Naive thymus-derived CD4-positive, alpha-beta T cell (primary cell): Measurements from ENCODE around the gene PPFIBP1. TPM values are rescaled to one million over a fixed set of nuclear protein-coding genes. Genes with fewer than 3 reads are reported as not detected.
A peak's percentile ranks its signal among the peaks of the same experiment; 100 is the strongest.

Experiments used
- ATAC-seq: fragments of 150-1000 bp; cut with Tn5 transposase; 2 replicates; pipeline ENCODE4 v1.10.0; 2021; ENCODE audit warnings: mild to moderate bottlenecking, moderate library complexity
- CTCF ChIA-PET: fragments of 350-600 bp; sonication (Branson Sonifier 250); formaldehyde crosslinking; loops from one replicate; lab custom pipeline; 2021; ENCODE audit warnings: antibody characterized with exemption; lab: Charles Lee
- POLR2A ChIA-PET: fragments of 350-600 bp; sonication (Branson Sonifier 250); formaldehyde crosslinking; loops from one replicate; lab custom pipeline; 2021; ENCODE audit warnings: antibody characterized with exemption, inconsistent platforms; lab: Charles Lee
- DNase-seq, 9 donors: peaks; one replicate each; pipeline versions ENCODE4 v3.0.0 to v3.0.0-alpha.2; 2020 to 2022; ENCODE audit warnings: mixed read lengths in 1 of 9
- H3K27ac ChIP-seq: one replicate; pipeline ENCODE4 v1.7.0; 2013; ENCODE audit warnings: mild to moderate bottlenecking, low read depth, low read length, moderate library complexity
- H3K27me3 ChIP-seq, 2 donors: one replicate each; pipeline ENCODE4 v1.7.0; 2013; ENCODE audit warnings: low read length in 2 of 2, mild to moderate bottlenecking in 2 of 2, moderate library complexity in 2 of 2; ENCODE audit not compliant: control insufficient read depth in 2 of 2, insufficient read depth in 2 of 2
- H3K36me3 ChIP-seq, 3 experiments: 1 replicate in 2 of 3; 2 replicates in 1 of 3; pipeline ENCODE4 v1.7.0; 2013; ENCODE audit warnings: low read length in 3 of 3, mild to moderate bottlenecking in 3 of 3, moderate library complexity in 1 of 3; ENCODE audit not compliant: insufficient read depth in 3 of 3, control insufficient read depth in 2 of 3
- H3K4me1 ChIP-seq, 2 donors: one replicate each; pipeline ENCODE4 v1.7.0; 2013; ENCODE audit warnings: low read length in 2 of 2, mild to moderate bottlenecking in 2 of 2, moderate library complexity in 1 of 2; ENCODE audit not compliant: control insufficient read depth in 2 of 2, insufficient read depth in 2 of 2
- H3K4me3 ChIP-seq: 2 replicates; pipeline ENCODE4 v1.7.0; 2013; ENCODE audit warnings: mild to moderate bottlenecking, low read length
- H3K9me3 ChIP-seq, 3 experiments: 1 replicate in 2 of 3; 2 replicates in 1 of 3; pipeline ENCODE4 v1.7.0; 2013; ENCODE audit warnings: low read length in 3 of 3; ENCODE audit not compliant: control insufficient read depth in 2 of 3
- H3K27ac Mint-ChIP-seq, 9 donors: one replicate each; pipeline ENCODE4 v1.8.0; 2020 to 2022; ENCODE audit warnings: mixed read lengths in 9 of 9, mild to moderate bottlenecking in 8 of 9, moderate library complexity in 5 of 9, inconsistent platforms in 2 of 9
- H3K27me3 Mint-ChIP-seq, 5 donors: one replicate each; pipeline ENCODE4 v1.8.0; 2021 to 2022; ENCODE audit warnings: mixed read lengths in 5 of 5, mild to moderate bottlenecking in 1 of 5
- H3K36me3 Mint-ChIP-seq, 5 donors: one replicate each; pipeline ENCODE4 v1.8.0; 2020 to 2022; ENCODE audit warnings: mixed read lengths in 5 of 5, mild to moderate bottlenecking in 3 of 5, inconsistent platforms in 1 of 5
- H3K4me1 Mint-ChIP-seq, 7 donors: one replicate each; pipeline ENCODE4 v1.8.0; 2020 to 2022; ENCODE audit warnings: mixed read lengths in 7 of 7, mild to moderate bottlenecking in 3 of 7, inconsistent platforms in 1 of 7
- H3K4me3 Mint-ChIP-seq, 10 donors: one replicate each; pipeline ENCODE4 v1.8.0; 2020 to 2022; ENCODE audit warnings: mild to moderate bottlenecking in 10 of 10, mixed read lengths in 10 of 10, moderate library complexity in 6 of 10, inconsistent platforms in 2 of 10
- H3K9me3 Mint-ChIP-seq, 11 donors: one replicate each; pipeline ENCODE4 v1.8.0; 2020 to 2022; ENCODE audit warnings: mixed read lengths in 11 of 11, mild to moderate bottlenecking in 4 of 11, inconsistent platforms in 1 of 11, moderate library complexity in 1 of 11
- intact Hi-C, 2 donors: fragments of 100-400 bp; cut with micrococcal nuclease; formaldehyde crosslinking; loops; one replicate each; pipeline ENCODE4 v1.15.1; 2023
- polyA plus RNA-seq, 2 donors: library from polyadenylated mRNA; unstranded; fragments of 300-500 nt; fragmentation: Illumina TruSeq; gene quantifications; one replicate each; pipeline ENCODE4 v1.2.3, GENCODE V29; 2021
- total RNA-seq, 6 experiments: library from RNA in 5 of 6; stranded (reverse) in 5 of 6; gene quantifications; 1 replicate in 5 of 6; 2 replicates in 1 of 6; pipeline ENCODE4 v1.2.3 and lab custom pipeline; 2021 to 2026

Gene PPFIBP1
- 10 to 100 TPM in 1 of 5 experiments, 1 to 10 TPM in 4; 3.3 to 29.2 (median 7.5) TPM for total RNA-seq
- 1 to 10 TPM; 2.7 to 3.4 TPM for polyA plus RNA-seq
- total RNA-seq (lab: John Stamatoyannopoulos, UW), result 7.5 reads per million, percentile 31 among the genes with 10 or more reads in this experiment

DNA sequence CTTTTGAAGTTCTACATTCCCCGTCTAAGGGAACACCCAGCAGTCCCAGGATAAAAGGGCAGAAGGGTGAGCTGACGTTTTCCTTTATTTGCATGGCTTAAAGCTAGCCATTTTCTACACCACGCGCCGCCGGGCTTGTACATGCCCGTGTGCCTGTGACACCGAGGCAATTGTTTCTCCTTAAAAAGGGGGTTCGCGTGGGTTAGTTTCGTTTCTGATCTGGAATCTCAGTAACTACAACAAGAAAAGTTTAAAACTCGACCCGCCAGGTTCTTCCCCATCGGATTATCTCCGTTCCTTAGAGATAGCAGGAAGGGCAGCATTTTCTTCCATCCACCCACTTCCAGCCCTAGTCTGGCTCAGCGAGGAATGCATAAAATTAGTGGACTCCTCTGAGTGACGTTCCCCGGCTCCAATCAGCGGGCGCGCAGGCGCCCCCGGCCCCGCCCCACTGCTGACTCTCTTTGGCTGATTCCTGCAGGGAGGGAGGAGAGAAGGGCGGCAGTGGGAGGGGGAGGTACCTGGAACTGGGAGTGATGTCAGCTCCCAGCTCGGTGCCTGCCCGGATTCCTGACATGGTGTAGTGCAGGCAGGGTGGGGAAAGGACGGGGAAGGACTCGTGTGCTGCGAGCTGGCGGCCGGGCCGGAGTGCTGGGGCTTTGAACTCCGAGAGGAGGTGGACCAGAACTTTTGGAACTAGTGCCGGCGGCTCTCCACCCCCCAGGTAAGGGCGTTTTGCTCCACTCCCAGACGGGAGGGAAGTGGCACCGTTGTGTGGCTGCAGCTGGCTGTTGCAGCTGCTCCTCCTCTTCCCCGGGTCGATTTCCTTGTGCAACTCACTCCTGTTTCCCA is at the start of gene PPFIBP1:
PPFIBP1 (plus strand) TSS at position 565 of the 852 bp plus-strand sequence. CDS start 109,191 bp downstream, outside the sequence.
- H3K9me3 Mint-ChIP-seq, result no peaks in the 10 kb centered on the region
- intact Hi-C loops, result loop anchor here (1.0 to 10.0 kb wide), 21 partner anchors 10 to 1857 kb away; partner anchors contain the start of genes CCDC91 (in 2 of the 2), FGFR1OP2 (in 2 of the 2), ITPR2 (in 2 of the 2) and KLHL42 (in 2 of the 2)
- ChIA-PET CTCF (interaction anchor here (0.6 kb wide), 1 partner anchor 1806 kb away, joined by 3 read pairs; no protein-coding TSS in a partner anchor), POLR2A (interaction anchor here (0.6 to 1.7 kb wide), 5 partner anchors 9 to 1531 kb away, joined by 3 to 7 read pairs (median 6); partner anchors contain the start of gene MED21)
- peaks cover 0 to 8% (median 0%) of the 10 kb centered on the region in 5 donors for H3K36me3 Mint-ChIP-seq
- Histone ChIP-seq H3K27me3 (no peaks in the 10 kb centered on the region), H3K9me3 (no peaks in the 10 kb centered on the region), H3K27ac (peak within 1 kb of the TSS; percentile 82), H3K36me3 (no peaks in the 10 kb centered on the region), H3K4me3 (peak within 1 kb of the TSS; percentile 78), H3K4me1 (peaks cover 5 to 7% of the 10 kb centered on the region in 2 donors)
- H3K27ac Mint-ChIP-seq, result peak within 1 kb of the TSS; percentile 89 to 99 (median 98)
- DNase-seq (peak; percentile 81 to 95 (median 88)), ATAC-seq (peak; percentile 99)
- H3K4me3 Mint-ChIP-seq, result peak within 1 kb of the TSS; percentile 95 to 99 (median 98)
- H3K4me1 Mint-ChIP-seq, result peaks cover 12 to 43% (median 28%) of the 10 kb centered on the region in 7 donors
- peaks cover 0 to 39% (median 7%) of the 10 kb centered on the region in 5 donors for H3K27me3 Mint-ChIP-seq

DNA sequence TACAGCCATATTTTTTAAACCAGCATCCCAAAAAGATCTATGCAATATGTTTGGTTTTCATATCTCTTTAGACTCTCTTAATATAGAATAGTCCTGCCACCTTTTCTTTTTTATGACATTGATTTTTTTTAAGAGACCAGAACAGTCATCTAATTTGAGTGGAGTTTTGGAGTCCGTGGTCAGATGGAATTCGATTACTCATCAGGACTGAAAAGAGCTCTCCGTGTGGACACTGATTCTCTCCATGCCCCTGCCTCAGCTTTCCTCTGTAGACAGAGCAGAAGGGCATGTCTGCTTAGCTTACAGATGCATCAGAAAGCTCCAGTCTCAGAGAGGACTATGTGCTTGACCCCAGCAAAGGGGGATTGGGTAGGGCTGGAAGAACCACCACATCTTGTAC is 49.7 kb upstream of the PPFIBP1 start:
- ATAC-seq, result no peak
- no peaks in the 10 kb centered on the region for H3K27me3 Mint-ChIP-seq
- Histone ChIP-seq H3K27ac (no peak overlapping the region), H3K27me3 (no peaks in the 10 kb centered on the region), H3K4me1 (peaks cover 0 to under 1% of the 10 kb centered on the region in 2 donors), H3K9me3 (peaks cover 0 to 14% (median 8%) of the 10 kb centered on the region in 3 experiments), H3K4me3 (no peak overlapping the region), H3K36me3 (no peaks in the 10 kb centered on the region)
- no peak overlapping the region for H3K4me3 Mint-ChIP-seq
- H3K9me3 Mint-ChIP-seq, result peaks cover 5 to 35% (median 28%) of the 10 kb centered on the region in 11 donors
- ChIA-PET POLR2A (no interaction called here), CTCF (no interaction called here)
- H3K27ac Mint-ChIP-seq, result no peak overlapping the region
- H3K36me3 Mint-ChIP-seq, result peaks cover 4 to 46% (median 11%) of the 10 kb centered on the region in 5 donors
- no peak for DNase-seq
- peaks cover 7 to 29% (median 20%) of the 10 kb centered on the region in 7 donors for H3K4me1 Mint-ChIP-seq
- intact Hi-C loops, result no loop called here

DNA sequence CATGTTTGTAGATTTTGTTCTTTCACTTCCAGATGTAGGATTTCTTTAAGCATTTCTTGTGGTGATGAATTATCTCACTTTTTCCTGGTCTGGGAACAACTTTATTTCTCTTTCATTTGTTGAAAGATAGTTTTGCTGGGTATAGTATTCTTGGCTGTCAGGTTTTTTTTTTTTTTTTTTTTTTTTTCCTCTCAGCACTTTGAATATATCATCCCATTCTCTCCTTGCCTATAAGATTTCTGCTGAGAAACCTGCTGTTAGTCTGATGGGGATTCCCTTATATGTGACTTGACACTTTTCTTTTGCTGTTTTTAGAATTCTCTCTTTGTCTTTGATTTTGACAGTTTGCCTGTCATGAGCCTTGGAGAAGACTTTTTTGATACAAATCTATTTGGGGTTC is 47.0 kb upstream of the PPFIBP1 start:
- H3K4me1 ChIP-seq, result no peaks in the 10 kb centered on the region
- no peak overlapping the region for H3K4me3 Mint-ChIP-seq
- ChIA-PET CTCF (no interaction called here), POLR2A (no interaction called here)
- no peak overlapping the region for H3K4me3 ChIP-seq
- no peaks in the 10 kb centered on the region for H3K27me3 ChIP-seq
- peaks cover 5 to 43% (median 28%) of the 10 kb centered on the region in 11 donors for H3K9me3 Mint-ChIP-seq
- ATAC-seq (no peak), DNase-seq (no peak)
- H3K27ac Mint-ChIP-seq, result no peak overlapping the region
- intact Hi-C loops, result no loop called here
- H3K36me3 Mint-ChIP-seq, result peaks cover 4 to 56% (median 11%) of the 10 kb centered on the region in 5 donors
- H3K9me3 ChIP-seq, result peaks cover 0 to 14% (median 8%) of the 10 kb centered on the region in 3 experiments
- H3K36me3 ChIP-seq, result no peaks in the 10 kb centered on the region
- H3K4me1 Mint-ChIP-seq, result peaks cover 5 to 18% (median 15%) of the 10 kb centered on the region in 7 donors
- no peaks in the 10 kb centered on the region for H3K27me3 Mint-ChIP-seq
- H3K27ac ChIP-seq, result no peak overlapping the region

DNA sequence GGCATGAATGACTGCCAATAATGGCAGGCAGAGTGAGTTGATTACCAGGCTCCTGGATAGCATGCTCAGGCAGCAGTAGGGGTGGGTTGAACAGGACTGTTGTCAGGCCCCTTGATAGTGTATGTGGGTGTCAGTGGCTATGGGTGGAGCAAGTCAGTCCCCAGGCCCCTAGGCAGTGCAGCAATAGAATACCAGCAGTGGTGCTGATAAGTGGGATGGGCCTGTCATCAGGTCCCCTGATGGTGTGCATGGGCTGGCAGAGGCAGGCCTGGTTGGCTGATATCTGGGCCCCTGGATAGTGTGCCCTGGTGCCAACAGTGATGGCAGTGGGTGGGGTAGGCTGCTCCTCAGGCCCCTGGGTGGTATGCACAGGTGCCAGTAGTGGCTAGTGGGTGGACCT is 45.1 kb upstream of the PPFIBP1 start:
- no peaks in the 10 kb centered on the region for H3K4me1 Mint-ChIP-seq
- POLR2A ChIA-PET, result no interaction called here
- DNase-seq (no peak), ATAC-seq (no peak)
- no peaks in the 10 kb centered on the region for H3K36me3 ChIP-seq
- peaks cover 0 to 14% (median 8%) of the 10 kb centered on the region in 3 experiments for H3K9me3 ChIP-seq
- H3K4me3 Mint-ChIP-seq, result no peak overlapping the region
- no peaks in the 10 kb centered on the region for H3K27me3 Mint-ChIP-seq
- H3K4me1 ChIP-seq, result no peaks in the 10 kb centered on the region
- no peaks in the 10 kb centered on the region for H3K27me3 ChIP-seq
- peaks cover 5 to 43% (median 28%) of the 10 kb centered on the region in 11 donors for H3K9me3 Mint-ChIP-seq
- CTCF ChIA-PET, result interaction anchor here (0.7 kb wide), 1 partner anchor 123 kb away, joined by 3 read pairs; no protein-coding TSS in a partner anchor
- peaks cover 4 to 50% (median 11%) of the 10 kb centered on the region in 5 donors for H3K36me3 Mint-ChIP-seq
- H3K27ac Mint-ChIP-seq, result no peak overlapping the region
- intact Hi-C loops, result no loop called here
- H3K4me3 ChIP-seq, result no peak overlapping the region
- H3K27ac ChIP-seq, result no peak overlapping the region

DNA sequence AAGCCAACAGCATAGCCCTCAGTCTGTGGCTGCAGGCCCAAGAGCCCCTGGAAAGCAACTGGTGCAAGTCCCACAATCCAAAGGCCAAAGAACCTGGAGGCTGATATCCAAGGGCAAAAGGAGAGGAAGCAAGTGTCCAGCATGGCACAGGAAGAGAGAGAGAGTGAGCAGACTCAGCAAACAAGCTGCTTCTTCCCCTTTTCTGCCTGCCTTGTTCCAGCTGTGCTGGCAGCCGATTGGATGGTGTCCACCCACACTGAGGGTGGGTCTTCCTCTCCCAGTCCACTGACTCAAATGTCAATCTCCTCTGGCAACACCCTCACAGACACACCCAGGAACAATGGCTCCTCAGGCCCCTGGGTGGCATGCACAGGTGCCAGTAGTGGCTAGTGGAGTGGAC is 44.0 kb upstream of the PPFIBP1 start:
- H3K9me3 Mint-ChIP-seq, result peaks cover 5 to 43% (median 28%) of the 10 kb centered on the region in 11 donors
- H3K27me3 Mint-ChIP-seq, result no peaks in the 10 kb centered on the region
- H3K4me1 Mint-ChIP-seq, result no peaks in the 10 kb centered on the region
- no peak overlapping the region for H3K4me3 Mint-ChIP-seq
- peaks cover 4 to 45% (median 11%) of the 10 kb centered on the region in 5 donors for H3K36me3 Mint-ChIP-seq
- no peak for DNase-seq
- POLR2A ChIA-PET, result no interaction called here
- no peak overlapping the region for H3K4me3 ChIP-seq
- intact Hi-C loops, result no loop called here
- H3K27me3 ChIP-seq, result no peaks in the 10 kb centered on the region
- peaks cover 0 to 14% (median 8%) of the 10 kb centered on the region in 3 experiments for H3K9me3 ChIP-seq
- no peak overlapping the region for H3K27ac ChIP-seq
- CTCF ChIA-PET, result no interaction called here
- no peaks in the 10 kb centered on the region for H3K36me3 ChIP-seq
- no peaks in the 10 kb centered on the region for H3K4me1 ChIP-seq
- ATAC-seq, result no peak
- no peak overlapping the region for H3K27ac Mint-ChIP-seq

DNA sequence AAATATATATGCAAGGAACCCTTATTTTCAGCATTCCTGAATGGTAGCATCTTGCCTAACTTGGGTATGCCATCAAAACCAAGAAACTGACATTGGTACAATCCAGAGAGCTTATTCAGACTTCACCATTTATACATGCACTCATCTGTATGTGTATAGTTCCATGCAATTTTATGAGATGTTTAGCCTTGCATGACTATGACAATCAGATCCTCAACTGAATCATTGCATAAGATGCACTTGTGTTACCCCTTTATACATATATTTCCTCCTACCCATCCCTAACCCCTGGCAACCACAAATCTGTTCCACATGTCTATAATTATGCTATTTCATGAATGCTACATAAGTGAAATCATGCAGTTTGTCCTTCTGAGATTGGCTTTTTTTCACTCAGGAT is 37.0 kb upstream of the PPFIBP1 start:
- H3K9me3 ChIP-seq, result no peaks in the 10 kb centered on the region
- H3K27me3 ChIP-seq, result no peaks in the 10 kb centered on the region
- Mint-ChIP-seq H3K36me3 (peaks cover 0 to 16% (median 0%) of the 10 kb centered on the region in 5 donors), H3K27ac (no peak overlapping the region), H3K4me3 (no peak overlapping the region), H3K9me3 (peaks cover 0 to 12% (median 0%) of the 10 kb centered on the region in 11 donors), H3K4me1 (no peaks in the 10 kb centered on the region), H3K27me3 (peaks cover 0 to 9% (median 4%) of the 10 kb centered on the region in 5 donors)
- no peaks in the 10 kb centered on the region for H3K4me1 ChIP-seq
- H3K36me3 ChIP-seq, result no peaks in the 10 kb centered on the region
- no peak overlapping the region for H3K4me3 ChIP-seq
- ATAC-seq (no peak), DNase-seq (no peak)
- CTCF ChIA-PET, result no interaction called here
- POLR2A ChIA-PET, result no interaction called here
- no peak overlapping the region for H3K27ac ChIP-seq
- intact Hi-C loops, result no loop called here
